Suppressor macrophage (primary cell): ENCODE results near the gene SCUBE2.

Experiments used
- DNase-seq, 4 experiments: peaks; one replicate each; pipeline ENCODE4 v3.0.0-alpha.2; 2020 to 2022
- total RNA-seq, 17 experiments: gene quantifications; one replicate each; lab custom pipeline; 2026; ENCODE audit warnings: mixed read lengths in 6 of 17, inconsistent platforms in 3 of 17; lab: John Stamatoyannopoulos, UW

Gene SCUBE2
- 0.15 to 4.8 (median 0.42) reads per million in 17 experiments for total RNA-seq

DNA sequence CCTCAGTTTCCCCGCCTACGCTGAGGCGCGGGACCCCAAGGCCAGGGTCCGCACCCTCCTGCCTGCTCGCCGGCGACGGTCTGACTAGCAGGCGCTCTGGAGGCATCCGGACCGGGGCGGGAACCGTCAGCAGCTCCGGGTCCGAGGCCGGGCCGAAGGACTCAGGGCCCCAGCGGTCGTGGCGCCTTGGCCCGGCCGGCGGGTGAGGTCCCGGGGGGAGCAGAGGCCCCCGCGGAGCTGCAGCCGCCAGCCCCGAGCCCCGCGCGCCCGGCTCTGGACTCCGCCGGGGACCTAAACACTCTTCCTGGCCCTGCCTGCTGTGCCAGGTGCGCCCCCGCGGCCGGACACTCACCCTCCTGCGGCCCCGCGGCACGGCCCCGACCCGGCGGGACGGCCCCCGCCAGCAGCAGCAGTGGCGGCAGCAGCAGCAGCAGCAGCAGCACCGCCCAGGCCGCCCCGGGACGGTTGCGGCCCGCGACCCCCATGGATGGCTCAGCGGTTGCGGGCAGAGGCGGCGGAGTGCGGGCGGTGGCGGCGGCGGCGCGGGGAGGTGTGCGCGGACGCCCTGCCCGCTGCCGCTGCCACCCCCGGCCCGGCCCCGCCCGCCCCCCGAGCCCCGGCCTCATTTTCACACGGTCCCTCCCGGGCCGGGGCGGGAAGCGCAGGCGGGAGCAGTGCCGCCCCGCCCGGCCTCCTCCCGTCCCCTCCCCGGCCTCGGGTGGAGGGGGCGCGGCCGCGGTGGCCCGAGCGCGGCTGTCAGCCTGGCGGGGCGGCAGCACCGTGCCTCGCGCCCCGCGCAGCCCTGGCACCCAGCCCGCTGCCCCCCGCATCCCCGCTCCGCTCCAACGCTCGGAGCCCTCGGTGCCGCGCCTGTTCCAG is at the start of gene SCUBE2:
Gene SCUBE2 (minus strand): TSS at position 556 of the 879 bp plus-strand sequence. CDS start 71 bp downstream, at position 485.
- DNase-seq: peak in 3 of 4 experiments; percentile 5 to 43 (median 29)

DNA sequence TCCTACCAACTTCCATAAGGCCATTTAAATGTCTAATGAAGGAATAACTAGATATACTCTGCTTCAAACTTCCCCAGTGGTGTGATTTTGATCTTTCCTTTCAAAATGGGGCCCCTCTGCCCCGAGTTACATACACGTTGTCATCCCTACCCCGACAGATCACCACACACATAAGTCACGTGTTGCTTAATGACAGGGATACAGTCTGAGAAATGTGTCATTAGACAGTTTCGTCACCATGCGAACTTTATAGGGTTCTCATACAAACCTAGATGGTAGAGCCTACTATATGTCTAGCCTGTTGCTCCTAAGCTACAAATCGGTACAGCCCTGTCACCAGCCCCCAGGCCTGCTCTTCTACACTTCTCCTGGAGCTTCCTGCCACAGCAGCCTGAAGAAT is 49.8 kb upstream of the SCUBE2 start:
- peak in 1 of 4 experiments; percentile 34 for DNase-seq

DNA sequence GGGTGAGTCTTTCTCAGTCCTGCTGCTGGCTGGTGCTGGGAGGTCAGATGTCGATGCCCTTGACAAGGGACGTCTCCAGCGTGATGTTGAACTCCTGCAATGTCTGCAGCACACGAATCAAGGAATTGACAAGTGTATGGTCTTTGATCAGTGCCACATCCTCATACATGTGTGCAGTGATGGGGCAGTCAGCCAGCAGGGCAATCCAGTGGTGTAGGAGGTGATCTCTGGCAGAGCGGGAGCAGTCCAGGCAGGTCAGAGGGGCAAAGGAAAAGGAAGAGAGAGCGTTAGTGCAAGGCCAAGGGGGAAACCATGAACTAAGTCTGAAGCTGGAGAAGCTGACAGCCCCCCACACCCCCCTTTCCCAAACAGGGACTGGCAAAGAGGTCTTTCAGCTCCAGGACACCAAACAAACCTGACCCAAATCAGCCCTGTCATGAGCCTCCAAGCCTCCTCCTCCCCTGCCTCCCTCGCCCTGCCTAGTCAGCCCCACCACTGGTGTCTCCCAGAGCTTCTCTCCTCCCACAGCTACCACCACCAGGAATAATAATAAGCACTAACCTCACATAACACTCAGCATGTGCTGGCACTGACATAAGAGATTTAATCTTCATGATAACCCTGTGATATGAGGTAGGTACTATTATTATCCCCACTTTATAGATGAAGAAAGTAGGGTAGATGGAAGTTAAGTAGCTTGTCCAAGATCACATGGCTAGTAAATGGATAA is 48.4 kb upstream of the SCUBE2 start:
- peak in 2 of 4 experiments; percentile 43 for DNase-seq

DNA sequence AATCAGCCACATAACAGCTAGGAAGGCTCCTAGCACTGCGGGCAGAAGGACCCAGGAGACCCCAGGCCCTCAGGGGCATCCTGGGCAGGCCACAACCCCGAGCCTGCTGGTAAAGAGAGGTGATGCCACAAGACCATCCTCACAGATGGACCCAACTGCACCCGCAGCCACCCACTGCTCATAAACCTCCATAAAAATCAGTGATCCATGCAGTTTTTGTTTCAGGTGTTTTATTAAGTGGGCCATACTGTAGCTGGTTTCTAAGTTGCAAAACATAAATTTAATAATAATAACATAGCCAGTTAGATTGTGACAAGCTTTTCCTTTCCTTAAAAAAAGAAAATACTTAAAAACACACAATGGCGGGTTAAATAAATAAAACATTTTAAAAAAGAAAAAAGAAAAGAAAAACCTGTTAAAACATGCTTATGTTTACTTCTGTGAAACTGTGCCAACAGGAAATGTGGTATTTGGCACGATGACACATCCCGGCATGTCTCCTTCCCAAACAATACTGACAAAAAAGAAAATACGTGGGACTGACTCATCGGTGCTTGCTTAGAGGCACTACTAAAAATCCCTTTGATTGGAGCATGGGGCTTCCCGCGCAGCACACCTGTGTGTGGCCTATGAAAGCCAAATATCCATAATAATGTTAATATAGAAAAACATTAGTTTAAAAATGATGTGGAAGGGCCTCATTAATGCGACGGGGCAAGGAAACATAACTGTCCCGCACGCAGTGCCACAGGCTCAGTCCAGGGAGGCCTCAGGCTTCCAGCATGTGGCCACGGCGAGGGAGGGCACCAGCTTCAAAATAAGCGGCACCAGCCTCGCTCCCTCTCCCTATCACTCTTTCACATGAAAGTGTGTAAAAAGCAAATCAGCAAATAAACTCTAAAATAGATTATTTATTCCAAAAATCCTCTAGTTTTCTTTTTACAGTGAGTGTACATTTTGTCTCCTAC is 47.5 kb upstream of the SCUBE2 start:
- peak; percentile 46 to 71 (median 59) for DNase-seq

DNA sequence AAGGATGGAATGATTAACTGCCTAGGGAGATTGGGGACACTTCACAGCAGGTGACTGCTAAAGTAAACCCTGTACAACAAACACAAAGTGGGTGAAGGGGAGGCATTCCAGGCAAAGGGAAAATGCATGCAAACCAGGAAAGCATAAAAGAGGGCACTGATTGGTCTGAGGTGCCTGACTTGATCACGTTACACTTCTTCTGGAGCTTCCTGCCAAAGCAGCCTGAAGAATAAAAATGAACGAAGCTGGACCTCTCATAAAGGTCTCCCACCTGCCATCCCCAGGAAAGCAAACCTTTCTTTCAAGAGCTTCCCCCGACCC is 46.7 kb upstream of the SCUBE2 start:
- DNase-seq: no peak

- DNase-seq: peak; percentile 87 to 91 (median 88)
Measured at GRCh38 chr11:9137293-9138132, 46.1 kb upstream of the SCUBE2 start.

DNA sequence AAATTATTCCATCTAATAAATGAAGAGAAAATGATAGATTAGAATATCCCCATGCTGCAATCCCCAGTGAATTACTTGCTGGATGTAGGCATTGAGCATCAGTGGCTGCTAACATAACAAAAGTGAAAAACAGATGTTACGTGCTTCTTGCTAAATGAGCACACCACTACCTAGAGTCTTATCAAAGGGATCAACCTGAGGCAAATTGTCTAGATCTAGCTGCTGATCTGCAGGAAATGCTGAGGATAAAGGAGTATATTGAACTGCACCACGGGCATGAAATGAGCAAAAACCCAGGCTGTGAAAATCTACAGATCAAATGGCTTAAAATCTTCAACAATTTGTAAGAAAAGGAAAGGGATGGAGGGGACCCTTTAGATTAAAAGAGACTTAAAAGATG is 45.3 kb upstream of the SCUBE2 start:
- no peak for DNase-seq

DNA sequence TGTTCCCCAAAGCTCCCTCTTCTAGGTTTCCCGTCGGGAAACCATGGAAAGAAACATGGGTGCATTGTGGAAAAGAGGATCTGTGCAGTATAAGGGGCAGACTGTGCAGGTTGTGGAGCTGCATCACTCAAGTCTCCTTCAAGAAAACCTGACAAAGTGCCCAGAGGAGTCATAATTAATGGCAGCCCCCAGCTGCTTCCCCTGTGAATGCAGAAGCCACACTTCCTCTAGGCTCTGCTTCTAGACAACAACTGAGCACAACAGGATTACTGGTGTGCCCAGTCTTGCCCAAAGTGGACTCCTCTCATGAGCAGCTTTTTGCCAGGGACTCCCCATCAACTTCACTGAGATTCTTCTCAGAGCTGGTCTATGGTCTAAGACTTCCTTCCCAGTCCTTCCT is 42.6 kb upstream of the SCUBE2 start:
- peak in 1 of 4 experiments; percentile 13 for DNase-seq

GRCh38 chr11:9132203-9132878 is 40.9 kb upstream of the SCUBE2 start:
- DNase-seq: peak; percentile 17 to 57 (median 30)

- DNase-seq: peak; percentile 68 to 81 (median 74)
Measured at GRCh38 chr11:9130297-9130696, 38.9 kb upstream of the SCUBE2 start.

DNA sequence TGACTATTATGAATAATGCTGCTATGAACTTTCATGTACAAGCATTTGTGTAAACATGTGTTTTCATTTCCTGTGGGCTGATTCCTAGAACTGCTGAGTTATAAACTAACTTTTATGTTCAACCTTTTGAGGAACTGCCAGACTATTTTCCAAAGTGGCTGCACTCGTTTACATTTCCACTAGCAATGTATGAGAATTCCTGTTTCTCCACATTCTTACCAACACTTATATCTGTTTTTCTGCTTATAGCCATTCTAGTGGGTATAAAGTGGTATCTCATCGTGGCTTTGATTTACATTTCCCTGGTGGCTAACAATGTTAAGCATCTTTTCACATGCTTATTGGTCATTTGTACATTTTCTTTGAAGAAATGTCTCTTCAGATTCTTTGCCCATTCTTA is 35.2 kb upstream of the SCUBE2 start:
- DNase-seq: peak in 2 of 4 experiments; percentile 23 to 24

DNA sequence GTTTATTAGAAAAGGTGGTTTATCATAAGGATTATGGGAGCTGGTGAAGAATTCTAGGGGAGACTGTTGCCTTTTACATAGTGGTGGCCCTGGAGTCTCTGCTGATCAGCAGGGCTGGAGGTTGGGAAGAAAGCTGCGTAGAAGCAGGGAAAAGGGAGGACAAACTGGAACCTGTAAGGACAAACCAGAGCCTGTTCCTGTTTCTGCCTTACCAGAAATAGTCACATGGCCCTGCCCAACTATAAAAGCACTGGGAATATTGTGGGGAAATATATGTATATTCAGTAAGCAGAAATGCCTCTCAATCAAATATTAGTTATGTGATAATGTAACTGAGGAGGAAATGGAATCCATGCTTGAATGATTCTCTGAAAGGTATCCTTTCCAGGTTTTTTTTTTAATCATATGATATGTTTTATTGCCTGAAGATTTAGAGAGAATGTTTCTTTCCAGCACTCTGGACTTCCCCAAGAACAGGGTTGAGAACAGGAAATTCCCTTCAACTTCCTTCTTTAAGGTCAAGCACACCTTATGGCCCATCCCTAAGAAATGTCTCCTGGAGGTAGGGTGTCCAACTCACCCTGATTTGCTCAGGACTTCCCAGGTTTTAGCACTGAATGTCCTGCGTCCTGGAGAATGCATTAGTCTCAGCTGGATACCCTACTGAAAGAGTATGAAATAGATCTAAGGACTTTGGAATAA is 33.9 kb upstream of the SCUBE2 start:
- DNase-seq: peak in 1 of 4 experiments; percentile 14

GRCh38 chr11:9123595-9124304 is 32.4 kb upstream of the SCUBE2 start:
- DNase-seq: no peak

- DNase-seq: no peak
Measured at GRCh38 chr11:9121469-9121796, 30.0 kb upstream of the SCUBE2 start.

GRCh38 chr11:9120664-9121468 is 29.5 kb upstream of the SCUBE2 start:
- DNase-seq: no peak

- DNase-seq: no peak
Measured at GRCh38 chr11:9118277-9118676, 26.9 kb upstream of the SCUBE2 start.

- DNase-seq: no peak
Measured at GRCh38 chr11:9112075-9112474, 20.7 kb upstream of the SCUBE2 start.

DNA sequence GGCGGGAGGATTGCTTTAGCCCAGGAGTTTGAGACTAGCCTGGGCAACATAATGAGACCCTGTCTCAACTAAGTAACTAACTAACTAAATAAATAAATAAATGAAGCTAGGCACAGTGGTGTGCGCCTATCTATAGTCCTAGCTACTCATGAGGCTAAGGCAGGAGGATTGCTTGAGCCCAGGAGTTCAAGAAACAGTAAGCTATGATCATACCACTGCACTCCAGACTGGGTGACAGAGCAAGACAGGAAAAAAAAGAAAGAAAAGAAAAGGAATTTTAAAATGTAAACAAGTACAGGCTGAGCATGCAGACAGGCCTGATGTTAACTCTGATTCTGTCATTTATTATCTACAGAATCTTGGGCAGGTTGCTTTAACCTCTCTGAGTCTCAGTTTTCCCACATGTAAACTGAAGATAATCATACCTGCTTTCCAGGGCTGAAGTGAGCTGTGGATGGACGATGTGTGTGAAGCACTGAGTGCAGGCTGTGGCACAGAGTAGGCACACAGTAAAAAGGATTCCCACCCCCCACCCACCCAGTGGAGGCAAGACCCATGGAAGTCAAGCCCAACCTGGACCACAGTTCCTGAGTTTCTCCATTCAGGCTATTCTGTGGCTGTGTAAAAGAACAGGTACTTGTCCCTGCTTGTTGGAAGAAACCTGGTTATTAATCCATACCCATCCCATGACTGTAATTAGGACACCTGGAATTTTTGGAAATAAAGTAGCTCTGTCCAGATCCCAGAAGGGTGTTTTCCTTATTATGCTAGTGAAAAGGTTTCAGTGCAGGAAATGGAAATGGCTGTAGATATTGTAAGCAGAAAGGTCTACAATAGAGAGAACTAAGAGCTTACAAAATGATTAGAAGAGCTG is 18.7 kb upstream of the SCUBE2 start:
- DNase-seq: no peak
